Muscle of back (tissue), 11 donors: Measurements from ENCODE around the gene DCAF5. TPM values are rescaled to one million over a fixed set of nuclear protein-coding genes. Genes with fewer than 3 reads are reported as not detected.

Source experiments
- DNase-seq, 3 donors: peaks; one replicate each; pipeline versions ENCODE4 v3.0.0 to v3.0.0-alpha.2; 2013
- polyA plus RNA-seq, 10 donors: library from polyadenylated mRNA; unstranded; fragments of 120-200 nt; gene quantifications; one replicate each; pipeline ENCODE4 v1.2.1, GENCODE V29; 2013; ENCODE audit not compliant: insufficient read length in 10 of 10

DCAF5 gene
- polyA plus RNA-seq, 10 donors: 35.6 to 47.0 (median 39.6) TPM

DNA sequence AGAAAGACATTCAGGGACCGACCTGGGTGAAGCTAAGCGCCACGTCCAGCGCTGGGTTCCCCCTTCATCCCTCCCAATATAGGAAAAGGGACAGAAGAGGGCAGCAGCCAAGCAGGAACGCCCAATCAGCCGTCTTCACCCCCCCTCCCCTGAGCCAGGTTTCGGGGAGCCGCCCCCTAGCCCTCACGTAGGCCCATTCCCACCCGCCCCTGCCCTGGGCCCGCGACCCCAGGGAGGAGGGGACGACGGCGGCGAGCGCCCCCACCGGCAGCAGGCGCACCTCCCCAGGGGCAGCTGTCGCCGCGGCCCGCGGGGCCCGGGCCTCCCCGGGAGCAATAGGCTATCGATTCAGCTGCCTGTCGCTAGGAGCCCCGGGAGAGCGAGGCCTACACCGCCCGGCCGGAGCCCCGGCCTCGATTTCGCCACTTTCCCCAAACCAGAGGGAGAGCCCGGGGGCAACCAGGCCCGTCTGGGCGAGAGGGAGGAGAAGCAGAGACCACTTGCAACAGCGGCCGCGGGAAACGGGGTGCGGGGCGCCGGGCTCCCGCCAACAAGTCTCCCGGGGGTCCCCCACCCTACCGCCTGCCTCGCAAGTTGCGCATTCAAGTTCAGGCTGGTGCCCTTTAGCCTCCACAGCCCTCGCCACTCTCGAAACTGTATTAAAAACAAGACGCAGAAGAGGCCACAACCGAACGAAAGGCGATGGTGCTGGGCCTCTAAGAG lies 1.3 kb downstream of the DCAF5 start:
- peak; percentile 66 to 92 (median 79) for DNase-seq

DNA sequence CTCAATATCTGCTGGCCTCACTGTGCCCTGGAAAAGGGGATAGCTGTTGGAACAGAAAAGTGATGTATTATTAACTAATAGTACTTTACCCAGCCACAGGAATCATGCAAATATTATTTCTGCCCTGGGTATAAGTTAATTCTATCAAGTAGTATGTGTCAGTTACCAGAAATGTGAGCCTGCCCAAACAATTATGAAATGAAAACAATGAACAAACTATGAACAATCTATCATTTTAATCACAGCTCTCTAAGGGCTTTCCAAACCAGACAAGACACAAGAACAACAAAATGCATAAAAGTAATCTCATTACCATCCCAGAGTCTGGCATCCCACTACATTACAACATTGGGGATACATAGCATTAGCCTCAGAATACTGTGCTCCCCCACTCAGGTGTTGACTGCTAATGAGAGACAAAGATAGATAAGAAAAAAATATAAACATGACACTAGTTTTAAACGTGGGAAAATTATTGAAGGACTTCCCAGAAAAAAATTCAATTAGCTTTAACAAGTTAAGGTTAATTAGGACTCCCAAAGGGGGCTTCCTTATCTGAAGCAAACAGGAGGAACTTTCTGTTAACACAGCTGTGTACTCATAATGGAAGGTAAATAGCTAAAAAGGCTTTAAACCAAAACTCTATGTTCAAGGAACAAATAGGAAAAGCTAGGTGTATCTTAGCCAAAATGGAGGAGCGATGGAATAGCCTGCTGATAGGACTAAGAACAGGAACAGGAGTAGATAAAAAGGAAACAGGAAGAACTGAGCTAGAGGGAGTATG lies 3.3 kb downstream of the DCAF5 start:
- DNase-seq: no peak

DNA sequence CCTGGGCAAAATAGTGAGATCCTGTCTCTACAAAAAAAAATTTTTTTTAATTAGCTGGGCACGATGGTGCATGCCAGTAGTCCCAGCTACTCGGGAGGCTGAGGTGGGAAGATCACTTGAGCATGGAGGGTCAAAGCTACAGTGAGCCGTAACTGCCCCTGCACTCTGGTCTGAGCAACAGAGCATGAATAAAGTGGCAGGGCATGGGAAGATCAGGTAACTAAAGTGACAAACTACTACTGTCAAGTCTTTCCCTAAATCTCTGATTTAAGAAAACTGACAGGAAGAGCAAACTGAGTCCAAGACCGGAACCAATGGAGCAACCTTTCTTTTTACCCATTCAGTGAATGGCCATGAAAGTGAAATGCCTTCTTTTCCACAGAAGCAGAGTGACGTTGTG lies 10.8 kb downstream of the DCAF5 start:
- DNase-seq: no peak

DNA sequence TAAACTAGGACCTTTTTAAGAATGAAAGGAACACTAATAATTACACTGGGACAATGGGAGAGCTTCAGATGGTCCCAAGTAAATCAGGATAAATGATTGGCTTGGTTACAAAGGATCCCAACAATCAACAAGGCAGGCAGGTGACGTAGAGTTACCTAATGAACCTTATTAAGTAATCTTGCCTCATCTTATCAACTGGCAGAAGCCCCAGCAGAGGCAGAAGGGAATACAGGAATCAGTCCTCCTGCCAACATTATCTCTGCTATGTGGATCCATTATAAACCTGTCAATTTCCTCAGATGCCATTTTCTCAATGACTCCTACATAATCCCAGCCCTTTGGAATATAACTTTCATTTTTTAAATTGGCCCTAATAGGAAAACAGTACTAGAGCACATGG lies 11.4 kb downstream of the DCAF5 start:
- no peak for DNase-seq

DNA sequence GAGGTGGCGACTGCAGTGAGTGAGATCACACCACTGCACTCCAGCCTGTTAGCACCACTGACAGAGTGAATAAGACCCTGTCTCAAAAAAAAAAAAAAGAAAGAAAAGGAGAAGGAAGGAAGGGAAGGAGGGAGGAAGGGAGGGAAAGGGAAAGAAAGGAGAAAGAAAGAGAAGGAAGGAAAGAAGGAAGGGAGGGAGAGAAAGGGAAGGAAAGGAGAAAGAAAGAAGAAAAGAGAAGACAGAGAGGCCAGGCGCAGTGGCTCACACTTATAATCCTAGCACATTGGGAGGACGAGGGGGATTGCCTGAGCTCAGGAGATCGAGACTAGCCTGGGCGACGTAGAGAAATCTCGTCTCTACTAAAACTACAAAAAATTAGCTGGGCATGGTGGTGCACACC lies 13.2 kb downstream of the DCAF5 start:
- no peak for DNase-seq

DNA sequence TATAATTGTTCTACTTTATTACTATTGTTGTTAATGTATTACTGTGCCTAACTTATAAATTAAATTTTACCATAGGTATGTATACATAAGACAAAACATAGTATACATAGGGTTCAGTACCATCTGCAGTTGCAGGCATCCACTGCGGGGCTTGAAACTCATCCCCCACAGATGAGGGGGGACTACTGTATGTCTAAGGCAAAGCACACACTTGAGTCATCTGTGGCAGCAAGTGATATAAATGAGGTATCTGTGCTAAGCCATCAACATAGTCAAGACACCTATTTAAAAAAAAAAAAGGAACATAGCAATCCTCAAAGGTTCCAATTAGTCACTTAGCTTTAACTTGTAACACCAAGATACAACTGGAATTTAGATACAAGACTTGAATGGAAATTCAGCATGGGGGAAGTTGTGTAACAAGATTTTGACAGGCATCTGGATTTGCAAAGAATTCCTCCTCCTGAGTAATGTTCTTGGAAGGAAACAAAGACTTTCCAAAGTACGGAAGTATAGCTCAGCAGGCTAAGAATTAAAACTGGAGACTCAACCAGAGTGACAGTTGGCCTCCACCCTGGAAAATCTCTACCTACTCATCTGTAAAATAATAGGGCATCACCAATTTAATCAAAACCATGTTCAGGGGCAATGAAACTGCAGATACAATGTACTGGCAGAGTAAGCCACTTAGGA lies 14.9 kb downstream of the DCAF5 start:
- DNase-seq: peak; percentile 25 to 61 (median 36)

DNA sequence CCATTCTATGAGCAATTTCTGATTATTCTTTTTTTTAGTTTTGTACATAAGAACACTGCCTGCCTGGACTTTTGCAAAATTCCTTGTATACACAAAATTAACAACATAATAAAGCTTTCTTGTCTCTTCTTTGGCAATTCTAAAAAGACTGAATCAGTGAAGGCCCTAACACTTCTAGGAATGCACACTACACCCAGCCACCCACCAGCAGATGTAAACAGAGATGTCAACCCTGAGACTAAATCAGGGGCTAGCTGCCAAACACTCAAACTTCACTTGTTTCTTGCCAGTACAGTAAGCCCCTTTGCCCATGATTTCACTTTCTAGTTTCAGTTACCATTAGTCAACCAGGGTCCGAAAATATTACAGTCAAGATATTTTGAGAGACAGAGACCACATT lies 15.5 kb downstream of the DCAF5 start:
- no peak for DNase-seq

DNA sequence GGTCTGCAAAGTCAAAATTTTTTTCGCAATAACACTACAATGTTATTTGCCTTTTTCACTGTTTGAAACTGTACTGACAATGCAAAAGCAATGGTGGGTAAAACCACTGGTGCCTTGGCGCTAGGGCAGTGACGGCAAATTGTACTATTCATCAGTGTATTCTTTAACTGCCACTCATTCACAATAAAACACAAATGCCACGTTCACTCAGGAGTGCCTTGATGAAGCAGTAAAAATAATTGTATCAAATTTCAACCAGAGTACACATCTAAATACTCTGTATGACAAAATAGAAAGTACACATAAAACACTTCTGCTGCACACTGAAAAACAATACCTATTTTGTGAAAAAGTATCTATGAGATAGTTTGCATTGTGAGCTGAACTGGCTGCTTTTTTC lies 17.8 kb downstream of the DCAF5 start:
- no peak for DNase-seq

DNA sequence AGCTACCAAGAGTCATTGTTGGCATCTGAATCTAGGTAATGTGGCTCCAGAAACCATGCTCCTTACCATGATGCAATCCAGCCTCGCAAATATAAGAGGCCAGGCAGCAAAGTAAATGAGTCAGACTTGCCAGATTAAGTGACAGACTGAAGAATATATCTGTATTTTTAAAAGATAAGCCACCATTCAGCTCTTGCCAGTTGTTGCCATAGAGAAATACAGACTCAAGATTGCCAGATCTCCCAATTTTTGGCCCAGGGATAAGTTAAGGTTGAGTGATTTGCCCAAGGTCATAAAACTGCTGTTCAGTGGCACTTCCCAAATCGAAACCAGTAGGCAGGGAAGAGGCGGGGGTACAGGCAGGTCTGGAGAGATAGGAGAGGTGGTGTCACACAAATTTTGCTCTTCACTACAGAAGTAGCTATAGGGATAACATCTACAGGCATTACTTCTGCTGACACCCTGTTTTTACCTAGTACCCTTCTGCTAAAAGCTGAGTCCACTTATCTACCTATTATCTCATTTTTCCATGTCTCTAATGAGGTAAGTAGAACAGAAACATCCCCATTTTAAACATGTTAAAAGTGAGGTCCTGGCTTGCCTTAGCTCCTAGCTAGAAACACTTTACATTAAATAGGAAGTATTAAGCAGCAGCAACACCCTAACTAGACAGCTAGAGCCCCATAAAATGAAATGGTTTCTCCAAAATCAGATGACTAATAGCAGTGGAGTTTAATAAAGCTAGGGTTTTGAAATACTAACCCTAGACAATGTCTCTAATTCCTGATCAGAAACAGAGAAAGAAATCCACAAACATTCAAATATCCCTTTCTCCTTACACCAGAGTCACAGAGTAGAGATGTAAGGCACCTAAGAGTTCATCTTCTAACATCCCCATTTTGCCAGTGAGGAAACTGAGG lies 19.5 kb downstream of the DCAF5 start:
- DNase-seq: peak in 1 of 3 donors; percentile 29

DNA sequence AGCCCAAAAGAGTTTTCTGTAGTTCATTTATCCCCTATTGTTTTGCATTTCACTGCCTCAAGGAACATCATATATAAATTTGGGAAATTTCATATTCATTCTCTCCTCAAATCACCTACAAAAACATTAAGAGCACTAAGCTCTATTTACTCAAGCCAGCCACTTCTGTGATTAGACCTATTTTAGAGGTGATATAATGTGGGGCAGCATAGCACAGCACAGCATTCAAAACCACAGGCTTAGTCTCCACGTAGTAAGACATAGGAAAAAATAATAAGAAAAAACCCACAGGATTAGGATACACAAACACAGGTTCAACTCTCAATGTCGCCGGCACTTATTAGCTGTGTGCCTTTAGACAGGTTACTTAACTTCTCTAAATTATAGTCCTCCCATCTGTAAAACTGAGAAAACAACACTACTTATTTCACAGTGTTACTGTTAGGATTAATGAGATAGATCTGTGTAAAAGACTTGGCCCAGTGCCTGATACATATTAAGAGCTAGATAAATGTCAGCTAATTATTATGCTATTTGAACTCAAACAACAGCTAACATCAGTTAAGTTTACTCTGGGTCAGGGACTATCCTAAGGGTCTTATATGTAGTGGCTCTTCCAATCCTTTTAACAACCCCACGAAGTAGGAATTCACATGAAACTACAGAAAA lies 20.3 kb downstream of the DCAF5 start:
- DNase-seq: no peak

DNA sequence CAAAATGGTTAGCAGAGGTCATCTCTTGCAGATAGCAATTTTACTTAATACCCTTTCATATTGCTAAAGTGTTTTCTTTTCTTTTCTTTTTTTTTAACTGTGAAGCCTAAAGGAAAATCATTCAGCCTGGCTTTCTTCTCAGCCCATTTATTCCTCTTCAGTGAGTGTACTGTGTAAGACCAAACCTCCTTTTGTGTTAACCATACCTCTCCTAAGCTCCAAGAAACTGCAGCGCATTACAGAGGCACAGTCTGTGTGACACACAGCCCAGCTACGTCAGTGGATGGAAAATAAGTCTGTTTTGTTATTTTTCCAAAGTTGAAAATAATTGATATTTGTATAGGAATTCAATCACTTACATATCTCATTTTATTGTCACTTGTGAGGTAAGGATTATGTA lies 21.7 kb downstream of the DCAF5 start:
- DNase-seq: no peak

DNA sequence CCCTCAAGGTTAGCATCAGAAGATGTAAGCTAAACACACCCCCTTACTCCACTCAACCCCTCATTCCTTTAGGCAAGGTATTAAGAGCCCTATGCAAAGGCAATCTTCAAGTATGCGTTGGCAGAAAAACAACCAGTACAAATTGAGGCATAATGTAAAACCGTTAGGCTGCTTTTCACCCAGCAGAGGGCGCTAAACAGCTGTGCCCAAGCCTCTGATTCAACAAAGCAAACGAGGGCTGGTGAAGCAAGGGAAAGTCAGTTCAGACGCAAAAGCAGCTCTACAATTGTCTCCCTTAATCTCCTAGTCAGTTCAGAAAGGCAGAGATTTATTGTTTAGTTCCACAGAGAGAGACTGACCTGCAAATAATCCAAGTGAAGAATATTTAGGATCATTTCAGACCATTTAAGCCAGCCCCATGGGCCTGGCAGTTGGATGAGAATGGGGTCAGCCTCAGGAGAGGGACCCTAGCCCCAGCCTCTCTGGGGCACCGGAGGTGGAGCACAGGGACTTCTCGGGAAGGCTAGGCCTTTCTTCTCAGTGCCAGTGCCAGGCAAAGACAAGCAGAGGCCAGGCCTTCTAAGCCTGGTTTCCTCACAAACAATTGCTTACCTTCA lies 23.5 kb downstream of the DCAF5 start:
- peak; percentile 77 to 89 (median 82) for DNase-seq

DNA sequence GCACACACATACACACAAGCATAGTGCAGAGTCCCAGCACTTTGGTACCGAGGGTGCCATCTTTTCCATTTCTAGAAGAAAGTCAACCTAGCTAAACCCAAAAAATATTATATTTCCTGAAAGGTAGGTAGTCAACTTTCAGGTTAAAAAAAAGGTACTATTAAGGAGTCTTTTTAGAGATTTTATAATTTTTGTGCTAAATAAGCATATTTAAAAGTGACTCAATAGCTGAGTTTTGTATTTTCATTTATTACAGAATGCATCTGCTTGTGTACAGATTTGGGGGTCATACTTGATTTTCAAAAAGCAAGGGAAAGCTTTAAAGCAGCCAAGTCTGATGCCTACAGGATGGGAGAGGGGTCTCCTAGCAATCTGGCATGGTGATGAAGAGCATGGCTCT lies 34.6 kb downstream of the DCAF5 start:
- DNase-seq: no peak

DNA sequence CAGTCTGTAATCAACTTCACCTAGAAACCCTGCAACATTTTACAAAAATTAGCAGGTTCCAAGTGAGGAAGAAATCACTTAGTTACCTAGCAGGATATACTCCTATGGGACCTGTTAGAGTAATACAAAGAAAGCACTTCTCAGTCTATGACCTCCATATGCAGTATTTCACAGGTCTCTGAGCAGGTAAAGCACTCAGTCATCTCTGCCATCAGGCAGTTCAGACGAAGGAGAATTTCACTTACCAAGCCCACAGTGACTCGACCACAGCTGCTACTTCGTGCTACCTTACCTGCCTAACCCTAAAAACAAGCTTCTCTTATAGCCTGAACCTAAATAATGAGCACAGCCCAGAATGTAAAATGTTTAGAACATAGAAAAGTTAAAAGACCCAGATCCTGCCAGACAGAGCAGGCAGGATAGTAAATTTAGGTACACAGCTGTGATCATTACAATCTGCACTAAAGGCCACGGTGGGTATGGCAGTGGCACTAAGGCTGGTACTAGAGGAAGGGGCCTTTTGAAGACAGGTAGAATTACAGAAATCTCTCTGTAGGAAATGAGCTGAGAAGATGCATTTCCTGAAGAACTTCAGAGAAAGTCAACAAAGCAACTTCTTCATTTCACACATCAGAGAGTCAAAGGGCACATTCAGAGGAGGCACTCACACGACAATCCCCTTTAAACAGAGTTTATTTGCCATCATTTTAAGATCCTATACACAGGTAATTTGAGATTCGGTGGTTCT lies 35.7 kb downstream of the DCAF5 start:
- DNase-seq: no peak

DNA sequence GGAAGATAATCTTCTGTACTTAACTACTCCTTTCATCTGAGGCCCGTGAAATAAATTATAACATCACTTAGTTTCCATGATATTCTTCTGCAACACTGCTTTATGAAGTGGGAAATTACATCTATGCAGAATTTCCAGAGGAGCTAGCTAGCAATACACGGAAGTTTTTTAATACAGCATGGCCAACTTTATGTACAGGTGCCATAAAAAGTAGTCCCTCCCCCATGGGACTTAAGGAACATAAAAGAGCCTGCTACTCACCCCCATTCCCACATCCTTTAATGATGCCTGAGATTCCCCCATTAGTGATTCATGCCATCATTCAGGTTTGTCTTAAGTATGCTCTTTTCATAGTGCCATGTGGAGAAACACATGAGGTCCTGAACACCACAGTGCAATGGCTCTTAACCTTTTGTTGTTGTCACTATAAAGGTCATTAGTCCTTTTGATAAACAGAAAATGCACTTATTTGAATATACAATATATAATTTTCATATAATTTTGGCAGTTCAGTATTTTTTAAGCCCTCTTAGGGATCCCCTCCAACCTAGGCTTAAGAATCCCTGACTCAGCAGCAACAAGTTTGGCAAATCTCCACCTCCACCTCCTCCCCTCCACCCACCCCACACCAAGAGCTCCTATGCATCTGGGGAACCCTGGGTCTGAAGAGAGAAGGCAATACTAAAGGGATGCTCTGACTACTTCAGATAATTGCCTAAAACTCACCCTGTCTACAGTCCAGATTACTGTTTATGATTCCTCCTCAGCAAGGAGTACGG lies 37.3 kb downstream of the DCAF5 start:
- no peak for DNase-seq

DNA sequence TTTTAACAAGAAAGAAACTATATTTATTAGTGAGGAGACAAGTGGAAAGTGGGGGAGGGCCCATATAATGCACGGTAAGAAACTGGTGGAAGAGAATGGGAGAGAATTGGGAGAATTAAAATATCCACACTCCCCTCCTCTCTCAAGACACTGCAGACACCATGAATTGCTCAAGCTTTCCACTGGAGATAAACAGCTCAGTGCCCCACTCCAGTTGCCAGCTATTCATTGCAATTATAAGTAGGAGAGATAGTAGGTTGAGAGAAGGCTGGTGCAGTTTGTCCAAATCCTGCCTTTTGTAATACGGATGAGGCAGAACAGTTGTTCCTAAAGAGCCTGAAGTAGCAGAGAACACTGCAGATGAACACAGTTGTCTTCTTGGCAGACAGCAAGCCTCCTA lies 38.2 kb downstream of the DCAF5 start:
- no peak for DNase-seq

DNA sequence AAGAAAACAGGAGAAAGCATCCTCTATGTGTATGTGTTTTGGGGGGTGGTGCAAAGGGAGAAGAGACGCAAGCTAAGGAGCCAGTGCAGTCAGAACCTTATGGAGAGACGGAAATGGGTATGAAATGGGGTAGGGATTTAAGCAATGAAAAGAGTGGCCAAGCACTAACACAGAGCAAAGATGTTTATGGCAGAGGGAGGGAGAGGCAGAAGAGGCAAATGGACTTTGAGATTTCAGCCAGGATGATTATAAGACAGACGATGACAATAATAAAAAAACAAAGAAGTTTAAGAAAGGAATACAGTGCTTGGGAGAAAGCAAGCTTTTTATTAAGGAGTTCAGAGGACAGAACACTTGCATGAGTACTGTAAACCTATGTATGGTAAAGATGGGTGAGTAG lies 44.6 kb downstream of the DCAF5 start:
- DNase-seq: no peak

DNA sequence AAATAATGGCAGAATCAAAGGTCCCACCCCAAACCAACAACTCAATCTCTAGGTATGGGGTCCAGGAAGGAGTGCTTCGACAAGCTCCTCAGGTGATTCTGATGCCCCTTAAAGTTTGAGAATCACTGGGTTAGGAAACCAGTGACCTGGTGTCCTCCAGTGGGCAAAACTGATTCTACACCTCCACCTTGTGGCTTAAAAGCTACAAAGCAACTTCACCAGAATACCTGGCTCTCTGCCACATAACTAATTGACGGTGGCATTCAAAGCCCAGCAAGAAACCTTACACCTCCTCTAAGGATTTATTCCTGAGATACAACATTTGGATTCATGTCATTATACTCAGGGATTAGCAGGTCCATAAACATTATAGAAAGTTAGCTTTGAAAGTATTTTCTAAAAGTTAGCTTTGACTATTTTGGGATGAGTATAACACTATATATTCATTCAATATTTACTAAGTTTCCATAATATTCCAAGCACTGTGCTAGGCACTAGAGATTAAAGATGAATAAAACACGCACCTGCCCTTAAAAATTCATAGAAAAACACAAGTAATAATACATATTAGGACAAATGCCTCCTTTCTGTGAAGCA lies 45.4 kb downstream of the DCAF5 start:
- peak; percentile 58 to 59 (median 59) for DNase-seq

DNA sequence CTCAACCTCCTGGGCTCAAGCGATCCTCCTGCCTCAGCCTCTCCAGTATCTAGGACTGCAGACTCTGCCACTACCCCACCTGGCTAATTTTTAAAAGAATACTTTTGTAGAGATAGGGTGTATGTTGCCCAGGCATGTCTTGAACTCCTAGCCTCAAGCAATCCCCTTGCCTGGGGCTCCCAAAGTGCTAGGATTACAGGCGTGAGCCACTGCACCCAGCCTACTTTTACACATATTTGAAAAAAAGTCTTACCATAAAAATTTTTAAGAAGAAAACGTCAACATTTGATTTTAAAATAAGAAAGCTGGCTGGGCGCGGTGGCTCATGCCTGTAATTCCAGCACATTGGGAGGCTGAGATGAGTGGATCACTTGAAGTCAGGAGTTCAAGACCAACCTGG lies 46.5 kb downstream of the DCAF5 start:
- DNase-seq: no peak
